ENCODE data around the gene HOXD9.

DNA sequence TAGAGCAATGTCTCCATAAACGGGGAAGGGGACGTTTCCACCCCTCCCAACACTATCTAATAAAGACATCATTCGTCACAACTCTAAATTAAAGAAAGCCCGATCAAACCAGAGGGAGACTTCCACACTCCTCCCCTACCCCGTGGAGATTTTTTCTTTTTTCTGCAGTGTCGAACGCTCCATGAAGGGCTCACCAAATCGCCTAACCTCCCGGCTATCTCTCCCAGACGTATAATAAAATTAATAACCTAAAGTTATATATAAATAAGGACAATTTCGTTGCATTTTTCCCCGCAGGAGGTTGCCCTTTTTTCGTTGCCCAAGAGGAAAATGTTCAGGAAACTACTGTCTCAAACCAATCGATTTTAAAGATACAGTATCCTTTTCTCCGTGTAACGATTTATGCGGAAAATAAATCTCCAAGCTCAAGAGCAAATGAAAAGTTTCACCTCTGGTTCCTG is 41.1 kb upstream of the HOXD9 start:
- TF ChIP-seq, protein P1, sequence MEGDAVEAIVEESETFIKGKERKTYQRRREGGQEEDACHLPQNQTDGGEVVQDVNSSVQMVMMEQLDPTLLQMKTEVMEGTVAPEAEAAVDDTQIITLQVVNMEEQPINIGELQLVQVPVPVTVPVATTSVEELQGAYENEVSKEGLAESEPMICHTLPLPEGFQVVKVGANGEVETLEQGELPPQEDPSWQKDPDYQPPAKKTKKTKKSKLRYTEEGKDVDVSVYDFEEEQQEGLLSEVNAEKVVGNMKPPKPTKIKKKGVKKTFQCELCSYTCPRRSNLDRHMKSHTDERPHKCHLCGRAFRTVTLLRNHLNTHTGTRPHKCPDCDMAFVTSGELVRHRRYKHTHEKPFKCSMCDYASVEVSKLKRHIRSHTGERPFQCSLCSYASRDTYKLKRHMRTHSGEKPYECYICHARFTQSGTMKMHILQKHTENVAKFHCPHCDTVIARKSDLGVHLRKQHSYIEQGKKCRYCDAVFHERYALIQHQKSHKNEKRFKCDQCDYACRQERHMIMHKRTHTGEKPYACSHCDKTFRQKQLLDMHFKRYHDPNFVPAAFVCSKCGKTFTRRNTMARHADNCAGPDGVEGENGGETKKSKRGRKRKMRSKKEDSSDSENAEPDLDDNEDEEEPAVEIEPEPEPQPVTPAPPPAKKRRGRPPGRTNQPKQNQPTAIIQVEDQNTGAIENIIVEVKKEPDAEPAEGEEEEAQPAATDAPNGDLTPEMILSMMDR (IDR thresholded peaks at IDR 0.05), result no peak
- TF ChIP-seq EZH2 (IDR thresholded peaks at IDR 0.05), result no peak

Measured in neural progenitor cell (in vitro differentiated cells).